ENCODE data around the gene SLC8A1. TPM values are rescaled to one million over a fixed set of nuclear protein-coding genes. Genes with fewer than 3 reads are reported as not detected.

The SLC8A1 gene
- total RNA-seq, 1 experiment from 2014 or later, result 1.6 TPM

- Mint-ChIP-seq H3K9me3 (ENCODE audit: unreplicated experiment) (no peaks in the 10 kb centered on the region), H3K27me3 (ENCODE audit: insufficient read depth, unreplicated experiment) (no peaks in the 10 kb centered on the region), H3K36me3 (ENCODE audit: insufficient read depth, unreplicated experiment) (no peaks in the 10 kb centered on the region), H3K4me1 (ENCODE audit: insufficient read depth, unreplicated experiment) (peaks cover 19% of the 10 kb centered on the region), H3K27ac (ENCODE audit: low read depth, unreplicated experiment) (peak overlapping the region; percentile 84), H3K4me3 (ENCODE audit: unreplicated experiment) (peak overlapping the region; percentile 83)
- intact Hi-C loops (cut with micrococcal nuclease), result loop anchor here (1.0 to 5.0 kb wide), 4 partner anchors 65 to 1294 kb away; no protein-coding TSS in a partner anchor
- TF ChIP-seq CTCF (IDR thresholded peaks at IDR 0.05; ENCODE audit: unreplicated experiment), result no peak
- POLR2A ChIA-PET, result interaction anchor here (0.7 kb wide), 1 partner anchor 287 kb away, joined by 3 read pairs; no protein-coding TSS in a partner anchor
- CTCF ChIA-PET, result interaction anchor here (1.1 to 1.8 kb wide), 3 partner anchors 11 to 69 kb away, joined by 3 to 14 read pairs (median 9); no protein-coding TSS in a partner anchor
- DNase-seq (ENCODE audit: unreplicated experiment), result peak; percentile 58
- no TSS peak for BruUV-seq (replicated peaks)
These were observed 37.2 kb upstream of the SLC8A1 start for GRCh38 chr2:40488927-40489677.

DNA sequence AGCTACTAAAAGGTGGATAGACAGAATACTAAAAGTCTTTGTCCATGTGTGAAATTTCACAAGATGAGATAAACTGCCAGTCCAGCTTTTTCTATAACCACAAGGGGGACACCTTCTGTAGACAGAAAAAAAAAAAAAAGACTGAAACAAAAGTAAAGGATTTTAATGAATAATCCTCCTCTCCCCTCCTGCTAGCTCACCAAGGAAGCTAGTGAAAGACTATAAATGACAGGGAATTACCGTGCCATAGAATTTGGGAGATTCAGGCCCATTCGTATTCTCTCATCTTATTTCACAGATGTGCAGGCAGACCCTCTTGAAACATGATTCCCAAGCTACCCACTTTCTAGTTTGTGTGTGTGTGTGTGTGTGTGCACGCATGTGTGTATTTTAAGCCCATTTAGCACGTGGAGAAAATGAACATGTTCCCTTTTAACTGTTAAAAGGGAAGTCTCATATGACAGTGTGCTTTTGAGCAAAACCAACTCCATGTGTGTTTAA lies 36.3 kb upstream of the SLC8A1 start:
- DNase-seq (ENCODE audit: unreplicated experiment), result peak; percentile 51
- H3K27ac Mint-ChIP-seq (ENCODE audit: low read depth, unreplicated experiment), result no peak overlapping the region
- ChIA-PET CTCF (interaction anchor here (0.6 to 1.7 kb wide), 15 partner anchors 10 to 925 kb away, joined by 3 to 14 read pairs (median 4); no protein-coding TSS in a partner anchor), POLR2A (interaction anchor here (0.6 kb wide), 1 partner anchor 455 kb away, joined by 3 read pairs; no protein-coding TSS in a partner anchor)
- no peaks in the 10 kb centered on the region for H3K36me3 Mint-ChIP-seq (ENCODE audit: insufficient read depth, unreplicated experiment)
- peak; percentile 40 for TF ChIP-seq CTCF (IDR thresholded peaks at IDR 0.05; ENCODE audit: unreplicated experiment)
- no peak overlapping the region for H3K4me3 Mint-ChIP-seq (ENCODE audit: unreplicated experiment)
- BruUV-seq (replicated peaks), result no TSS peak
- H3K9me3 Mint-ChIP-seq (ENCODE audit: unreplicated experiment), result peaks cover 5% of the 10 kb centered on the region
- intact Hi-C loops (cut with micrococcal nuclease), result loop anchor here (1.0 to 5.0 kb wide), 4 partner anchors 66 to 1295 kb away; no protein-coding TSS in a partner anchor
- no peaks in the 10 kb centered on the region for H3K27me3 Mint-ChIP-seq (ENCODE audit: insufficient read depth, unreplicated experiment)
- peaks cover 19% of the 10 kb centered on the region for H3K4me1 Mint-ChIP-seq (ENCODE audit: insufficient read depth, unreplicated experiment)

DNA sequence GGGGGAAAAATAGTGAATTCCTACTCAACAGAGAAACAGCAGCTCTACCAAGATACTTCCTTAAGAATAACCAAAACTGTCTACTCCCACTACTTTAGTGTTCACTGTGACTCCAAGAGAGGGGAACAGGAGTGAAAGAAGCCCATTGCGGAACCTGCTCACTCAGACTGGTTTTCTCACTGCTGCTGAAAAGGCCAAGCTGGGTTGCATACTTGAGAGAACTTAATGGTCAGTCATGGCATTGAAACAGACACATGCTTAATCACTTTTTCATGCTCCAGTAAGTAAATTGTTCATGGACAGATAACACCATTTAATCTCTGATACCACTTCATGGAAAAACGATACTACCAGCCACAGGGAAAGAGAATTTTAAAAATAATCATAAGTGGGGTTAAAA lies 35.7 kb upstream of the SLC8A1 start:
- peaks cover 19% of the 10 kb centered on the region for H3K4me1 Mint-ChIP-seq (ENCODE audit: insufficient read depth, unreplicated experiment)
- DNase-seq (ENCODE audit: unreplicated experiment), result no peak
- H3K36me3 Mint-ChIP-seq (ENCODE audit: insufficient read depth, unreplicated experiment), result no peaks in the 10 kb centered on the region
- intact Hi-C loops (cut with micrococcal nuclease), result loop anchor here (1.0 to 5.0 kb wide), 4 partner anchors 67 to 1295 kb away; no protein-coding TSS in a partner anchor
- no peak for TF ChIP-seq CTCF (IDR thresholded peaks at IDR 0.05; ENCODE audit: unreplicated experiment)
- no peaks in the 10 kb centered on the region for H3K27me3 Mint-ChIP-seq (ENCODE audit: insufficient read depth, unreplicated experiment)
- no peak overlapping the region for H3K27ac Mint-ChIP-seq (ENCODE audit: low read depth, unreplicated experiment)
- POLR2A ChIA-PET, result interaction anchor here (0.6 kb wide), 1 partner anchor 455 kb away, joined by 3 read pairs; no protein-coding TSS in a partner anchor
- no TSS peak for BruUV-seq (replicated peaks)
- peaks cover 5% of the 10 kb centered on the region for H3K9me3 Mint-ChIP-seq (ENCODE audit: unreplicated experiment)
- CTCF ChIA-PET, result interaction anchor here (0.6 to 1.7 kb wide), 15 partner anchors 9 to 1338 kb away, joined by 3 to 14 read pairs (median 4); no protein-coding TSS in a partner anchor
- H3K4me3 Mint-ChIP-seq (ENCODE audit: unreplicated experiment), result no peak overlapping the region

- peaks cover 19% of the 10 kb centered on the region for H3K4me1 Mint-ChIP-seq (ENCODE audit: insufficient read depth, unreplicated experiment)
- no peaks in the 10 kb centered on the region for H3K36me3 Mint-ChIP-seq (ENCODE audit: insufficient read depth, unreplicated experiment)
- ChIA-PET POLR2A (no interaction called here), CTCF (no interaction called here)
- no peak for TF ChIP-seq CTCF (IDR thresholded peaks at IDR 0.05; ENCODE audit: unreplicated experiment)
- H3K9me3 Mint-ChIP-seq (ENCODE audit: unreplicated experiment), result peaks cover 5% of the 10 kb centered on the region
- no TSS peak for BruUV-seq (replicated peaks)
- H3K4me3 Mint-ChIP-seq (ENCODE audit: unreplicated experiment), result no peak overlapping the region
- no peak overlapping the region for H3K27ac Mint-ChIP-seq (ENCODE audit: low read depth, unreplicated experiment)
- no peaks in the 10 kb centered on the region for H3K27me3 Mint-ChIP-seq (ENCODE audit: insufficient read depth, unreplicated experiment)
- intact Hi-C loops (cut with micrococcal nuclease), result loop anchor here (5.0 kb wide), 1 partner anchor 244 kb away; no protein-coding TSS in a partner anchor
- no peak for DNase-seq (ENCODE audit: unreplicated experiment)
These were observed 34.0 kb upstream of the SLC8A1 start for GRCh38 chr2:40485854-40486253.
